Measurements from ENCODE around the gene DUSP16.
"Not testable (repeated sequence)": the region's sequence is repeated elsewhere in the genome, so short reads cannot be mapped to it uniquely, and the experiment has no call there.

The DUSP16 gene, protein sequence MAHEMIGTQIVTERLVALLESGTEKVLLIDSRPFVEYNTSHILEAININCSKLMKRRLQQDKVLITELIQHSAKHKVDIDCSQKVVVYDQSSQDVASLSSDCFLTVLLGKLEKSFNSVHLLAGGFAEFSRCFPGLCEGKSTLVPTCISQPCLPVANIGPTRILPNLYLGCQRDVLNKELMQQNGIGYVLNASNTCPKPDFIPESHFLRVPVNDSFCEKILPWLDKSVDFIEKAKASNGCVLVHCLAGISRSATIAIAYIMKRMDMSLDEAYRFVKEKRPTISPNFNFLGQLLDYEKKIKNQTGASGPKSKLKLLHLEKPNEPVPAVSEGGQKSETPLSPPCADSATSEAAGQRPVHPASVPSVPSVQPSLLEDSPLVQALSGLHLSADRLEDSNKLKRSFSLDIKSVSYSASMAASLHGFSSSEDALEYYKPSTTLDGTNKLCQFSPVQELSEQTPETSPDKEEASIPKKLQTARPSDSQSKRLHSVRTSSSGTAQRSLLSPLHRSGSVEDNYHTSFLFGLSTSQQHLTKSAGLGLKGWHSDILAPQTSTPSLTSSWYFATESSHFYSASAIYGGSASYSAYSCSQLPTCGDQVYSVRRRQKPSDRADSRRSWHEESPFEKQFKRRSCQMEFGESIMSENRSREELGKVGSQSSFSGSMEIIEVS

DNA sequence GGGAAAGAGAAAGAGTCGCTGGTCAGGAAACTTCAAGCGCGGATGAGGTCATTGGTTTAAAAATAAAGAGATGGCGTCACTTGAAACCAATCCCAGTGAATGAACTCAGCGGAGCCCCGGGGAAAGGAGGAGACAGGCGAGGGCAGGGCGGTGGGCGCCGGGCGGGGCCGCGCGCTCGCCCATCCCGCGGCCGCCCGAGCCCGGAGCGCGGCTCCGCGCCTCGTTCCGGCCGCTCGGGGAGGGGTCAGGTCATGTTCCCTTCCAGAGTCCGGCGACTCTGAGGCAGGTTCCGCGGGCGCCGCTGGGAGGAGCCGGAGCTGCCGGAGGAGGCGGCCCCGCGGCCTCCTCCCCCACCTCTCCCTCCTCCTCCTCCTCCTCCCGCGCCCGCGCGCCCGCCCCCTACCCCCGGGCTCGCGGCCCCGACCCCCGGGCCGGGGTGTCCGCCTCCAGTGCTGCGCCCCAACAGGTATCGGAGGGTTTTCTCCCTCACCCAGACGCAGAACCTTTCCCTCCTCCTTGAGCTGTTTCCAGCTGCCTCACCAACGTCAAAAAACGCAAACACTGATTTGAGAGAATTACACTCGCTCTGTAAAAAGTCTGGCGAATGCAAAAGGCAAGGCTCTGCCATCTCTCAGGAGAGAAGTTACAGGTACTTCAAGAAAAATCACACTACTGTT, at the start of gene DUSP16:
TSS of gene DUSP16 (minus strand) at position 279 of the 677 bp plus-strand sequence. CDS start 41,765 bp downstream, outside the sequence.
- DNase-seq: peak; percentile 94

DNA sequence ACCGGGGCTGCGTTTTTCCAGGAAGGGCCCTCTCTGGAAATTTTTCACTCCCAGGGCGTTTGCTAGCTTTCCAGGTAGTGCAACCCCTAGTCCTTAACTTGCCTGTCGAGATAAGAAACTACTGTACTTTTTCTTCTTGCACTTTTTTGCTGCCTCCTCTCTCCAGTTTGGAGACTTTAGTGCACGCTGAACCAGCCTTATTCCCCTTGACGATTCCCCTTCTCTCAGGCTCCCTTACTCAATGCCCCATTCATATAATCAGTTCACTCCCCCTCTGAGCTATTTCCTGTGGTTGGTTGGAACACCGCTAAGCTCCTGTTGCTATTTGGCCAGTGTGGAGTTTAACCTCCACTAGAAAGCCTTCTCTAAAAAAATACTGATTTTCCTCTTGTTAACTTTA, 49.7 kb upstream of the DUSP16 start:
- peak; percentile 47 for DNase-seq

DNA sequence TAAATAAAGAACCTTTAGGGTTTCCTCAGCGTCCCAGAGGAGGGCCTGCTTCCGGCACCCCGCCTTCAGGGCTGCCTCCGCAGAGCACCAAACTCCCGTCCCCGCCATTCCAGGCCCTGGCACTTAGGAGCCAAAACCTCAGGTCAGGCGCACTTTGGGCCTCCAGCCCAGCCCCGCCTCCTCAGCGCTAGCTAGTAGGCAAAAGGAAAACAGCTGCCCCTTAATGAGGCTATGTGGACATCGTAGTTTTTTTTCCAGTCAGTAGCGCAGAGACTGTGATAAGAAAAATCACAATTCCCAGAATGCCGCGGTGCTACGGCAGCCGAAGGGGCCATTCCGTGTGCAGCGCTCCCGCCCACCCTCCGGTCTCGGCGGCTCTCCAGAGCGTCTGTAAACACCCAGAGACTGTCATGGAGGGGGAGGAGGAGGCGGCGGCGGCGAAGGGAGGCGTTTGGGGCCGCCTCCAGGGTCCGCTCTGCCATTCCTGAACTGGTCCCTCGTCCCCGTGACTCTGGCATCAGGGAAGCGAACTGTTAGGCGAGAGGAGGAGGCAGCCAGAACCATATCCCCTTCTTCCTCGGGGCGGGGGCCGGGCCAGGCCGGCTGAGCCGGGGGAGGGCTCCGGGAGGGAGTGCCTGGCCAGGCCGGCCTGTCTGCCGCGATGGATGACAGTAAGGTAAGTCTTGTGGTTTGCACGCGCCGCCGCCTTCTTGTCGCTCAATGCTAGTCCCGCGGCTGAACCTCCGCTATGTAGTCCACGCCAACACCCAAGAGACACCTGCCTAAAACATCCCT, 49.0 kb upstream of the DUSP16 start, which contains the start of gene CREBL2:
TSS of gene CREBL2 (plus strand) at position 365 of the 795 bp plus-strand sequence. CDS start at position 662, 297 bp downstream.
- peak; percentile 89 for DNase-seq

DNA sequence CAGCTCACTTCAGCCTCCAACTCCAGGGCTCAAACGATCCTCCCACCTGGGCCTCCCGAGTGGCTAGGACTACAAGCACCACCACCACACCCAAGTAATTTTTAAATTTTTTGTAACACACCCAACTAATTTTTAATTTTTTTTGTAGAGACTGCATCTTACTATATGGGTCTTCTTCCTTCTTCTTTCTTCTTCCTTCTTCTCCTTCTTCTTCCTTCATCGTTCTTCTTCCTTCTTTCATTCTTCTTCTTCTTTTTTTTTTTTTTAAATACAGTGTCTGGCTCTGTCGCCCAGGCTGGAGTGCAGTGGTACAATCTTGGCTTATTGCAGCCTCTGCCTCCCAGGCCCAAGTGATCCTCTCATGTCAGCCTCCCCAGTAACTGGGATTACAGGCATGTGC, 48.0 kb upstream of the DUSP16 start:
- no peak for DNase-seq

DNA sequence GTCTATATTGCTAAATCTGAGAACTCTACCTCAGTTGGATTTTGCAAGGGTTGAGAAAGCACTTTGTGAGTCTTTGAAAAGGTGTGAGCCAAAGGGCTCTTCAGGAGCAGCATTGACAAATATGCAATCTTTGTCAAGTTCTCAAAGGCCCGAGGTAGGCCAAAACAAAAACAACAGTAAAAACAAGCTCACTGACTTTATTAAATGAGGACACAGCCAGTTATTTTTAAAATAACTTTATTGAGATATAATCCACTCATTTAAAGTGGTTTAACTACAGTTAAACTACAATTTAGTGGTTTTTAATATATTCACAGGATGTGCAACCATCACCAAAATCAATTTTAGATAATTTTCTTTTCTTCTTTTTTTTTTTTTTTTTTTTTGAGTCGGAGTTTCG, 47.0 kb upstream of the DUSP16 start:
- no peak for DNase-seq

- no peak for DNase-seq
Observed at GRCh38 chr12:12608557-12608957, 45.9 kb upstream of the DUSP16 start.

- no peak for DNase-seq
Observed at GRCh38 chr12:12606781-12607589, 44.3 kb upstream of the DUSP16 start.

DNA sequence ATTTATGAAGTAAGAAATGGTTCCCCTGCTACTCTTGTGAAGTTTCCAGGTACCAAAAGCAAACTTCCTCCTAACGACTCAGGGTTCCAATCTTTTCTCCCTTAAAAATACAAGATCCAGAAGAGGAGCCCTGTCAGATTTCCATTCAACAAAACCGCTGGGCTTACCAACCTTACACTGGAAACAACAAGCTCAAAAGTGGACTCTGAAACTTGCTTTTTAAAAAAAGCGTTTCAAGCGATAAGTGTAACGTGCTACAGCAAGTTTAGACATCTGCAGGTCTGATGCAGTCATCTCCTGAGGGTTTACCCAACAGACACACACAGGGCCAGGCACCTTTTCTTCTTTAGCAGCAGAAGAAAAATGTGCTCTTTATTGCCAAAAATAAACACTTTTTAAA, 42.1 kb upstream of the DUSP16 start:
- DNase-seq: no peak

DNA sequence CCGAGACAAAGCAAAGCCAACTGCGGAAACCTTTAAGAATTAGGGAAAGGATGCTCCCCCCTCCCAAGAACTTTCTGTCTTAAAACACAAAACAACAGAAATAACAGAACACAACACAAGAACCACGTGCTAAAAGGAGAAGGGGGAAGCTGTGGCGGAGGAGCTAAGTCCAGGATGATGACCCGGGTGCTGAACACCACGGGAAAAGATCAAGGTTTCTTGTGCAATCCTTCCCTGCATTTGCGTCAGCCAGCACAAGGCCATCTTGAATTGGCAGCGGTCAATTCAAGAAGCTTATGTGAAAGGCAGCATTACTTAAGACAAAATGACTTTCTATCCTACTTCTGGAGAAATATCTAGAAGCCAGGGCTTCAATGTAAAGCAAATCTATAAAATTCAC, 38.0 kb upstream of the DUSP16 start:
- DNase-seq: no peak

- DNase-seq: no peak
Observed at GRCh38 chr12:12599750-12600643, 37.3 kb upstream of the DUSP16 start.

DNA sequence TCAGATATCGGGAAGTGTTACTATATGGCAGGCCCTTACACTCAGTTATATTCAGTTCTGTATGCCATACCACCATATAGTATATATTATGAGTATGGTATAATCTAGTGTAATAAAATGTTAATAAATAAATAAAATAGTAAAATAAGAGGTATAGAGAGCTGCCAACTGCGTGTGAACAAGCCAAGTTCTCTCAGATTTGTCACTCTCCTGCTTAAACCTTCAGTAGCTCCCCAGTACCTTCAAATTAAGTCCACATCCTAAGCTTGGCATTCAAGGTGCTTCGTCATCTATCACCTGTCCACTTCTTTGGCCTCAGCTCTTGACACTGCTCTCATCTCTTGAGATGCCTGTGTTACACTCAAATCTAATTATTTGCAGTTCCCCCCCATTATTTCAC, 36.2 kb upstream of the DUSP16 start:
- DNase-seq: no peak

DNA sequence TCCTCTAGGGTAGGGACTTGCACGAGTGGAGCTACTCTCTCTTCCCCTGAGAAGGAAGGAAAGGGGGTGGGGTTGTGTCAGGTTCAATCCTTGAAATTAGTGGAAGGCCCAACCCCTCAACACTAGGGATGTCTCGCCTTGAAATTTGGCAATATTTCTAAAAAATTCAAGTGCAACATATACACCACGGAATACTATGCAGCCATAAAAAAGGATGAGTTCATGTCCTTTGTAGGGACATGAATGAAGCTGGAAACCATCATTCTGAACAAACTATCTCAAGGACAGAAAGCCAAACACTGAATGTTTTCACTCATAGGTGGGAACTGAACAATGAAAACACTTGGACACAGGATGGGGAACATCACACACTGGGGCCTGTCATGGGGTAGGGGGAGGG, 33.9 kb upstream of the DUSP16 start:
- not testable (repeated sequence) for DNase-seq

GRCh38 chr12:12595929-12596328, 33.3 kb upstream of the DUSP16 start:
- not testable (repeated sequence) for DNase-seq

DNA sequence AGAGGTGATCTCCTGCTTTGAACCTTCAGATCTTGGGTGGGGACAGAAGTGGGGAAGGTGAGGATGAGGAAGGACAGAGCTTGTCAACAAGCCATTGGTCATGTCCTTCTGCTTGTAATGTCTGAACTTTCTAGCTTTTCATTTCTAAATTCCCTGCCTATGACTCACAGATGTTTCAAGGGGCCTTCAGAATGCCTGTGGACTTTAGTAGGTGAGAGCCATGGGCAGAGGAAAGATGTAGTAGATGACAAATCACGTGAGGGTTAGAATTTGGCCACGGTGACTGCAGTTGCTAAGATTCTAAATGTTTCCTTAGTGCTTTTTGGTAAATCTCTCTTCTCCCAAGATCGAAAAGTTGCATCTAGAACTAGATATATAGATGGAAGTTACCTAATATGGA, 30.3 kb upstream of the DUSP16 start:
- no peak for DNase-seq

- DNase-seq: no peak
Observed at GRCh38 chr12:12590961-12591360, 28.3 kb upstream of the DUSP16 start.

DNA sequence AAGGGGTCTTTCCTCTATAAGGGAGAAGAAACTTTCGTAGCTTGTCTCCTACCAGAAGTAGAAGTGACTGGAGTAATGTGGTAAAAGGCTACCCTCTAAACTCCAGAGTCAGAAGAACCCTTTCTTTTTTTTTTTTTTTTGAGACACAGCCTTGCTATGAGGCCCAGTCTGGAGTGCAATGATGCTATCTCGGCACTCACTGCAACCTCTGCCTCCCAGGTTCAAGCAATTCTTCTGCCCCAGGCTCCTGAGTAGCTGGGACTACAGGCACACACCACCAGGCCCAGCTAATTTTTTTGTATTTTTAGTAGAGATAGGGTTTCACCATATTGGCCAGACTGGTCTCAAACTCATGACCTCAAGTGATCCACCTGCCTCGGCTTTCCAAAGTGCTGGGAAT, 25.8 kb upstream of the DUSP16 start:
- DNase-seq: not testable (repeated sequence)

DNA sequence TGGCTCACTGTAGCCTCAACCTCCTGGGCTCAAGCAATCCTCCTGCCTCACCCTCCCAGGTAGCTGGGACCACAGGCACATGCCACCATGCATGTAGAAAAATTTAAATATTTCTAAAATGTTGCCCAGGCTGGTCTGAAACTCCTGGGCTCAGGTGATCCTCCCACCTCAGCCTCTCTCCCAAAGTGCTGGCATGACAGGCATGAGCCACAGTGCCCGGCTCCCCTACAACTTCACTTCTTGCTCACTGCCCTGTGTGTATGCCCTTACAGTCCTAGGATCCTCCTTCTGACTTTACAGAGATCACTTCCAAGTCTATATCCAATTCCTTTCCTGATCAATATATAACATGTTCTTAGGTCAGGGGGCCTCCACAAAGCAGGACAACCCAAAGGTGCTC, 25.2 kb upstream of the DUSP16 start:
- no peak for DNase-seq

DNA sequence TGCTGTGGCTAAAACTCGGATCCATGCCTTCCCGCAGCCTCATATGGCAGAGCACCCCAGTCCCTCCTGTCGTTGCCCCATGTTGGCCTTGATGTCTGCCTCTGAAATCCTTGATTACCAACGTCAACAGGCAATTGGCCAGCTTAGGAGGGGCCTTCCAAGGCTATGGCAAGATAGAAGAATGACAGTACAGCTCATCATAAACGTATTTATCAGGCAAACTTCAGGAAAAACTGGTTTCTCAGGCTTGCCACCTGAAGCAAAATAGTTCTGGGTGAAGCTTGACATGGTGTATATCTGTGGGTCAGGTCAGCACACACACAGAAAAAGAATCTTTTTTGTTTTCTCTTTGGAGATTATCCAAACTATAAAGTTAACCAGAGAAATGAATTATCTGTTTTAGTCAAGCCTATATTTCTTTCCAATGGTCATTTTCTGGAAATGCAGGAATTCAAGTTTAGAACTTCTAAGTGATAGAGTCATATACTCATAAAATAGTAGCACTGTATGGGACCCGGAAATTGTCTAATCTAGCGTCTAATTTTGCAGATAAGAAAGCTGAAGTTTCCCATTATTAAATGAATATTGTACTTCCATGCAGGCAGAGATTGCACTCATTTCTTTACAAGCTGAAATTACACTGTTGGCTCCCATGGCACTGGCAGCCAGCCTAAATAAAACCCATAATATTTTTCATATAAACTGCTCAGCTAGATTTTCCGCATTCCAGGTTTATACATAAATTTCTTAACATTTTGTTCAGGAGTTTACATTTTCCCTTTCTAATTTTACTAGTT, 24.4 kb upstream of the DUSP16 start:
- no peak for DNase-seq

DNA sequence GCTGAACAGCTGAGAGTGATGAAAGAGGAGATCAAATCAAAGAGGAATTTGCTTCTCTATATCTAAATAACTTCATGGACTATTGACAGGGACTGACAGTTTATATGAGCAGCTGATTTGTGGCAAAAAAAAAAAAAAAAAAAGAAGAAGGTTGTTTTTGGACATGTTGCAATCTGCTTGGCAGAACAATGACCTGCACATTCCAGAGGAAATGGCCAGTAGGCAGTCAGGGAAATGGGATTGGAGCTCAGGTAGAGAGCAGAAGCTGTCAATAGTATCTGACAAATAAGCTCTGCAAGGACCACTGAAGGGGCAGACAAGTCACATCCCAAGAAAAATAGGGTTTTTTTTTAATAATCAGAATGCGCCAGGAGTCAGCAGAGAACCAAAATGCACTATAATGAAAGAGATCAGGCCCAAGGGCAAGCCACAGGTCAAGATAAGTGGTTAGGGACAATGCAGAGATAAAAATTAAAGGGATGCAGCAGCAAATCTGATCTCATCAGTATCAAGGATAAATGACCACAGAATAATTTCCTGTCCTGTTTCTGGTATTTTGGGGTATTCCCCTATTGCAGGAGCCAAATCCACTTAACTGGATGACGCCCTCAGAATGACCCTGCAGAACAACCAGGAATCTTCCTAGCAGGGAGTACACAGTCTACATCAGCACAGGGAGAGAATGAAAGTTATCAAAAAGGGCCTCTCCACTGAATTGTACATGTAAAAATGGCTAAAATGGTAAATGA, 22.6 kb upstream of the DUSP16 start:
- no peak for DNase-seq
